Activated T-cell treated with anti-CD3 and anti-CD28 coated beads, Interleukin-2, amount 50 U/mL, for 48 hours (primary cell): ENCODE measurements around the gene ZNF513.
A peak's percentile ranks its signal among the peaks of the same experiment; 100 is the strongest.
"Not testable (repeated sequence)": the region's sequence is repeated elsewhere in the genome, so short reads cannot be mapped to it uniquely, and the experiment has no call there.

Source experiments
- DNase-seq, 2 experiments: peaks; one replicate each; pipeline ENCODE4 v3.0.0-alpha.2; 2020

The ZNF513 gene, protein sequence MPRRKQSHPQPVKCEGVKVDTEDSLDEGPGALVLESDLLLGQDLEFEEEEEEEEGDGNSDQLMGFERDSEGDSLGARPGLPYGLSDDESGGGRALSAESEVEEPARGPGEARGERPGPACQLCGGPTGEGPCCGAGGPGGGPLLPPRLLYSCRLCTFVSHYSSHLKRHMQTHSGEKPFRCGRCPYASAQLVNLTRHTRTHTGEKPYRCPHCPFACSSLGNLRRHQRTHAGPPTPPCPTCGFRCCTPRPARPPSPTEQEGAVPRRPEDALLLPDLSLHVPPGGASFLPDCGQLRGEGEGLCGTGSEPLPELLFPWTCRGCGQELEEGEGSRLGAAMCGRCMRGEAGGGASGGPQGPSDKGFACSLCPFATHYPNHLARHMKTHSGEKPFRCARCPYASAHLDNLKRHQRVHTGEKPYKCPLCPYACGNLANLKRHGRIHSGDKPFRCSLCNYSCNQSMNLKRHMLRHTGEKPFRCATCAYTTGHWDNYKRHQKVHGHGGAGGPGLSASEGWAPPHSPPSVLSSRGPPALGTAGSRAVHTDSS

DNA sequence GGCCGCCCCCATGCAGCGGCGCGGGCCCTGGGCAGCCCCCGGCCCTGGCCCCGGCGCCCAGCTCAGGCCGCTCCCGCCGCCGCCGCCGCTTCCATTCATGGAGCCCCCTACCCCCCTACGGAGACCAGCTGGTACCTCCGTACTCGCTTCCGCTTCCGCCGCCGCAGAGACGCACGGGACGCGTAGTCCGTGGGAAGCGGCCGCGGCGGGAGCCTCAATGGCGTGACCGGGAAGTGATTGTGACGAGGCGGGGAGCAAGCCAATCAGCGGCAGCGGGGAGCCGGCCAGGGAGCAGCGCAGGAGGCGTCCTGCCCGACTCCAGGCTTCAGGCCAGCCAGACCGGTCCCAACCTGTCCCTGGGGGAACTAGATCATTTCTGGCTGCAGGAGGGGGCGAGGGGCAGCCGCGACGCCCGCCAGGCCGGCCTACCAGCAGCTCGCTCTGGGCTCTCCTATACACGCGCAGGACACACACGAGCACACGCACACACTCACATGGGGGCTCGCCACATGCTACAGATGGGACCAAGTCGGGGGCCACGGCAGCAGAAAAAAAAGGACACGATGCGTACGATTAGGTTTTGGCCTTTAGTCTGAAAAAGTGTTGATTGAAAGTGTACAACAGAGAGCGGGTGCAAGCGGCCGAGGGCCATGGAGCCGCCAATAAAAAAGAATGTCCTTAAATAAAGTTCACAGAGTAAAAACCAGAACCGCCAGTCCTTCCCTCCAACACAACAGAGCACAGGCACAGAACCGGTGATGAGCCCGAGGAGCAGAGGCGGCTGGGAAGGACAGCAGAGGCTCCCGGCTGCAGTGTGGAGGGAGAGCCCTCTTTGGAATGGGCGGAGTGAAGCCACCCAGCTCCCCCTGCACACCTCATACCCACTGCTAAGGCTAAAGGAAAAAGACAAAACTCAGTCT, at the start of gene ZNF513:
TSS of gene ZNF513 (minus strand) at position 109 of the 920 bp plus-strand sequence. CDS start 208 bp downstream, outside the sequence.
- peak; percentile 92 to 94 for DNase-seq

DNA sequence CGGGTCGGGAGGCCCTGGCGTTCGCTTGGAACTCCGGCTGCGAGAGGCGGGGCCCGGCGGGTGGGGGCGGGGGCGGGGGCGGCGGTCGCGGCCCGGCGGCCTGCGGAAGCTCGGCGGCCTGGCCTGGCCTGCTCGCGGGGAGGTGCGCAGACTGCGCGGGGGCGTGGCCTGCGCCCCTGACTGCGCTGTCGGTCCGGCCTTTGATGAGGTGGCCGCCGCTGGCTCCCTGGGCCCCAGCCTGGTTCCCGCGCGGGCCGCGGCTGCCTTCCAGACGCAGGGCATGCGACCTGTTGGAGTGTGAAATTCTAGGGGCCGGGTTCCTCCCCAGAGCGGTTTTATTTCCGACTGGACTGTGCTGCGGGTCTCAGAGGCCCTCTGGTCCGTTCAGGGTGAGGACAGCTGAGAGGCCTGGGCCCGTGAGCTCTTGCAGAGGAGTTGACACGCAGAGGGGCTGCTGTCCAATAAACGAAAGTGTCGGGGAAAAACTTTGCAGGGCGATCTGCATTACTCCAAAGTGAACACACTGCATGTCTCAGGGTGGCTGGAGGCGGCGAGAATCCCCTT, 48.5 kb upstream of the ZNF513 start:
- DNase-seq, result peak; percentile 82 to 88

DNA sequence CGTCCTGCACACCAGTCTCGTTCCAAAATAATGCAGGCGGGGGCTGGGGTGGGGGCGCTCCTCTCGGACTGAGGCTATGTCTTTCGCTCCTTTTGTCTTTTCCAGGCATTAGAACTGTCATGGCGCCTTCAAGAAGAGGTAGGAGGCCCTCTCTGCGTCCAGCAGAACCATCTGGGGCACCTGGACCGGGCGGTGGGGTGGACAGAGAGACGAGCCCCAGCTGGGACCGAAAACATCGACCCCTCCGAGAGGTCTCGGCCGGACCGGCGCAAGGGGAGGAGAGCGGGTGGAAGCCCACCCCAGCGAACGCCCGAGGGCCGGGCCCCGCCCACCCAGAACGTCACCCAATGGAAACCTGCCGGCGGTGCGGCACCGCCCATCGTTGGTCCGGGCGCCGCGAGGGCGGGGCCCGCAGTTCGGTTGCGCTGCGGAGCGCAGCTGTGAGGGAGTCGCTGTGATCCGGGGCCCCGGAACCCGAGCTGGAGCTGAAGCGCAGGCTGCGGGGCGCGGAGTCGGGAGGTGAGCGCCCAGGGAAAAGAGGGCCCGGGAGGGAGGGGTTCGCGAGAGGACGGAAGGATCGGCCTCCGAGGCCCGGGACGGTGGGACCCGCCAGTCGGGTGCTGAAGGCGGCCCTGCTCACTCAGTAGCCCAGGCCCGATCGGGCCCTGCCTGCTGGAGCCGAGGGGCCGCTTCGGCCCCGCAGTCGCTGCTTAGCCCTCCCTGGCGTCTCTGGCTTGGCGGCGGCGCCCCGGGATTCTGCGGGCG, 47.9 kb upstream of the ZNF513 start, which contains the start of gene NRBP1:
TSS of gene NRBP1 (plus strand) at position 419 of the 765 bp plus-strand sequence. CDS start 4,643 bp downstream, outside the sequence.
- DNase-seq, result peak; percentile 96

DNA sequence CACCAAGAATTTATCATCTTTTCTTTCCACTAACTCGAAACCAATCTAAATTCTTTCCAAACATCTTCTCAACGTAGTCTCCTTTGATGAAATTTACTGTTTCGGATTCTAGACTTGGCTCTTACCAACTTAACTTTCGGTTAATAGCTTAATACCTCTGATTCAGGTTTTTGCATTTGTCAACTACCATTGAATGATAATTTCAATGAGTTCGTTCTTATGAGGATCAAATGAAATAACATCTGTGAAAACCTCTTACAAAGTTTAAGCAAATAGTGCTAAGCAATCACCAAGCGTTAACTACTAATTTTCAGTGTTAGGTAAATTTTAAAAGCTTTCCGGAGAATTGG, 47.3 kb upstream of the ZNF513 start:
- DNase-seq, result no peak

DNA sequence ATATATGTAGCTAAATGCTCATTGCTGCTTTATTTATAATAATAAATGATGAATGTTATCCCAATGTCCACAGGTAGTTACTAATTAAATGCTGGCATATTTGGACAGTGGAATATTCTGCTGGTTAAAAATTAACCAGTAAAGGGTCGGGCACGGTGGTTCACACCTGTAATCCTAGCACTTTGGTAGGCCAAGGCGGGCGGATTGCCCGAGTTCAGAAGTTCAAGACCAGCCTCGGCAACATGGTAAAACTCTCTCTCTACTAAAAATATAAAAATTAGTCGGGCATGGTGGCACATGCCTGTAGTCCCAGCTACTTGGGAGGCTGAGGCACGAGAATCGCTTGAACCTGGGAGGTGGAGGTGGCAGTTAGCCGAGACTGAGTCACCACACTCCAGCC, 44.5 kb upstream of the ZNF513 start:
- DNase-seq, result not testable (repeated sequence)

DNA sequence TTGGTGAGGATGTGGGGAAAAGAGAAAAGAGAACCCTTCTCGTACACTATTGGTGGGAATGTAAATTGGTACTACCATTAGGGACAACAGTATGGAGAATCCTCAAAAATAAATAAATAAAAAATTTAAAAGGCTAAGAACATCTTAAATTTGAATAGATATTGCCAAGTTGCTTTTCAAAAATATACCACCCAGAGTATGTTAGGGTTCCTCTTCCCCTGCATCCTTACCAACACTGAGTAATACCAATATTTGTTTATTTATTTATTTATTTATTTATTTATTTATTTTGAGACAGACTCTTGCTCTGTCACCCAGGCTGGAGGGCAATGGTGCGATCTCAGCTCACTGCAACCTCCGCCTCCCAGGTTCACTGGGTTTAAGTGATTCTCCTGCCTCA, 42.4 kb upstream of the ZNF513 start:
- no peak for DNase-seq

DNA sequence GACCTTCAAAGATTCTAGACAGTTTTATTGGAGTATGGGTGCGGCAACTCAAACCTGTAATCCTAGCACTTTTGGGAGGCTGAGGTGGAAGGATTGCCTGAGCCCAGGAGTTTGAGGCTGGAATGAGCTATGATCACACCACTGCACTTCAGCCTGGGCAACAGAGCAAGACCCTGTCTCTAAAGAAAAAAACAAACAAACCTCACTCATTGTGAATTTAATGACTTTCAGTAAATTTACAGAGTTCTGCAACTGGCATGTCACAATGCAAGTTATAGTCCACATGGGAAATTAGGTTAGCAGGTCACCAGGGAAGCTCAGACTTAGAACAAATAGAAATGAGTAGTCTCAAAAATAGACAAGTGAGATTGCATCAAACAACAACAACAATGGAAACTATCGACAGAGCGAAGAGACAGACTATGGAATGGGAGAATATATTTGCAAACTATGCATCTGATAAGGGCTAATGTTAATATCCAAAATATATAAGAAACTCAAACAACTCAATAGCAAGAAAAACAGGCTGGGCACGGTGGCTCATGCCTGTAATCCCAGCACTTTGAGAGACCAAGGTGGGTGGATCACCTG, 41.2 kb upstream of the ZNF513 start:
- DNase-seq, result no peak

DNA sequence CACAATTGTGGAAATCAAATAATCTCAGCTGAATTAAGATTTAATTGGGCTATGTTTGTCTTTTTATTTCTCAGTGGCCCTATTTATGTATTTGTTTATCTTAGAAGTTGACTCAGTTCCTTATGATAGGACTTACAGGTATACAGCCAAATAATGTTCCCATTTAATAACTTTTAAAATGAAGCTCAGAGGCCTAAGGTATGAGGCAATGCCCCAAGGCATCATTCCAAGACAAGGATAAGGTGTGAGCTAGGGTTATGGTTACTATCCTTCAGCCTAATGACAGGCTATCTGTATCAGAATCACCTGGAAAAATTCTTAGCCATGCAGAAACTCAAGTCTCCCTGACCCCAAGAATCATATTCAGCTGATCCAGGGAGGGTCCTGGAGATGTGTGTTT, 40.5 kb upstream of the ZNF513 start:
- DNase-seq, result no peak

DNA sequence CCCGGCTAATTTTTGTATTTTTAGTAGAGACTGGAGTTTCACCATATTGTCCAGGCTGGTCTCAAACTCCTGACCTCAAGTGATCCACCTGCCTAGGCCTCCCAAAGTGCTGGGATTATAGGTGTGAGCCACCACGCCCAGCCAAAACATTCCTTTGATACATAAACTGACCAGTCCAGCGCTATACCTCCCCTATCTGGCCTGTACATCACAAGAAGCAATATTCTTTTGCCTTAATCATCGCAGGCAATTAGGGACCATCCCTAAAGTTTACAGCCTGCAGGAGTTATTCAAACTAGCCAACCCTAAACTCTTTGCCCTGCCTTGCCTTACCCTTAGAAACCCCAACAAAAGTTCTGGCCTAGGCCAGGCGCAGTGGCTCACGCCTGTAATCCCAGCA, 35.6 kb upstream of the ZNF513 start:
- DNase-seq, result no peak

DNA sequence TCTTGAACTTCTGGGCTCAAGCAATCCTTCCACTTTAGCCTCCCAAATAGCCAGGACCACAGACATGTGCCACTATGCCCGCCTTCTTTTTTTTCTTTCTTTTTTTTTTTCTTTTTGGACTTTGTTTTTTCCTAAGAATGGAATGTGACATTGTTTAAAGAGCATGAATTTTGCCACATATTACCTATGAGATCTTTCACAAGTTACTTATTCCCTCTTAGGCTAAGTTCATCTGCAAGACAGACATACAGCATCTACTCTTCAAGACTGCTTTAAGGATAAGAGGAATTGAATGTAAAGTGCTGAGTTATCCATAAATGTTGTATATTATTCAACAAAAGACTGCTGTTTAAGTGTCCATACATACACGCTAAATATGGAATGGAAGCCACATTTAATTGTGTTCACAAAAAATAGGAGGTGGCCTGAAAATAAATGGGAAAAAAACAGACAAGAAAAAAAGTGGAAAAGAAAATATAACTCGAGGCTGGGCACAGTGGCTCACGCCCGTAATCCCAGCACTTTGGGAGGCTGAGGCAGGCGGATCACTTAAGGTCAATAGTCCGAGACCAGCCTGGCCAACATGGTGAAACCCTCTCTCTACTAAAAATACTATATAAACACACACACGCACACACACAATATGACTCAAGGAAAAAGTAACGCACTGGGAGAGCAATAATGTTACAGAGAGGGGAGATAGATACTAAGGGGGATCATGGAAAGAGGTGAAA, 32.1 kb upstream of the ZNF513 start:
- DNase-seq, result no peak

DNA sequence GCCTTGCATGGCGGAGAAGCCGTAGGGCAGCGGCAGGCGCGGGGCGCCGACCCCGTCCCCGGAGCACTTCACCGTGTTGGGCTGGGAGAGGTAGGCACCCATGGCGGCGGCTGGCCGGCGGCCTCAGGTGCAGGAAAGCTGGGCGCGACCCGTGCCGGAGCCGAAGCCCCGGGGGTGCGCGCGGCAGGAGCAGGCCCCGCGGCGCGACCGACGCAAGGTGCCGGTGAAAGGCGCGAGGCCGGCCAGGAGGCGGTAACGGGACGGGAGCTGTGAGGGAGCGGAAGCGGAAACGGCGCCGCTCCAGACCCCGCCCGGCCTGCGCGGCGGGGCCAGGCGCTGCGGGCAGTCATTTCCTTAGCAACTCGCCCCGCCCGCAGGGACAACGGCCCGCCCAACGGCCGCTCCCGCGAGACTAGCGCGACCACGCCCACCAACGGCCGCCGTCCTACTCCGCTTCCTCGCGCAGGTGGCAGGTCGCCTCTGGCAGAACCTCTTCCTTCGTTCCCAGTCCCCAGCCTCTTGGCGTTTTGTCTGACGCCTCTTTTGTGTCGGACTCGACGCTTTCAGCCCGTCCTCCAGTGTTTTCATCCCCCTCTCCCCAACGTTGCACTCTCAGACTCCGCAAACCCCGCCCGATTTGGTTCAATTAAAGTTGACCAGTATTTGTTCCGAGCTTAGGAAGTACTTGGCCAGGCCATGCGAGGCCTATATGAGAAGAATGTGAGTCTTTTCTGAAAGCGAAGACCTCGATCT, 29.0 kb upstream of the ZNF513 start, which contains the start of gene PPM1G:
TSS of gene PPM1G (minus strand) at position 271 of the 753 bp plus-strand sequence. CDS start at position 102, 169 bp downstream.
- DNase-seq, result peak; percentile 98 to 99

DNA sequence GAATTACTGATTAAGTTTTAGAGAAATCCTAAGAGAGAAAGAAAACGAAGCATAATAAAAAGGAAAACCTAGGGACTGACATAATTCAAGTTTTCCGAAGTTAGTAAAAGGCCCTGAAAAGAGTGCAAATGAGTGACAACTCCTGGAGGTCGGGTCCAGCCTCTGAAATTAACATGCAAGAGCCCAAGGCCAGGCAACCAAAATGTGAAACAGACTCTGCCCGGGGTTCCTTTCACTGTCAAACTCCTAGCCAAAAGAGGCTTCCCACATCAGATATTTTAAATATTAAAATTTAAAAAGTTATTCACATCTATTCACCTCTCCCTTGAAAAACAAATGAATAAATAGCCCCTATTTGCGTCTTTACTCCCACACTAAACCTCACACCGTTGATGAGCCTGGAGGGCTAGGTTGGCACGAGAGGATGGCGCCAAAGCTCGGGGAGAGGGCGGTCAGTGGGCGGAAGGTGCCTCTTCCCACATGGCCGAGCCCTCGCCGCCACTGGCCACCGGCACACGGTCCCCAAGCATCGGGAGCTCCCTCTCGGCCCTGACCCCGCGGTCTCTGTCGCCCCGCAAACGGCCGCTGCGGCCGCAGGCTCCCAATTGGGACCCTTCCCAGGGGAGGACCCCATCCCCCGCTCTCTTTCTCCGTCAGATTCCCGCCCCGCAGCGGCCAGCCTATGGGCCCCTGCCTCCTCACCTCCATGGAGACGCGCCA, 28.2 kb upstream of the ZNF513 start:
- no peak for DNase-seq

DNA sequence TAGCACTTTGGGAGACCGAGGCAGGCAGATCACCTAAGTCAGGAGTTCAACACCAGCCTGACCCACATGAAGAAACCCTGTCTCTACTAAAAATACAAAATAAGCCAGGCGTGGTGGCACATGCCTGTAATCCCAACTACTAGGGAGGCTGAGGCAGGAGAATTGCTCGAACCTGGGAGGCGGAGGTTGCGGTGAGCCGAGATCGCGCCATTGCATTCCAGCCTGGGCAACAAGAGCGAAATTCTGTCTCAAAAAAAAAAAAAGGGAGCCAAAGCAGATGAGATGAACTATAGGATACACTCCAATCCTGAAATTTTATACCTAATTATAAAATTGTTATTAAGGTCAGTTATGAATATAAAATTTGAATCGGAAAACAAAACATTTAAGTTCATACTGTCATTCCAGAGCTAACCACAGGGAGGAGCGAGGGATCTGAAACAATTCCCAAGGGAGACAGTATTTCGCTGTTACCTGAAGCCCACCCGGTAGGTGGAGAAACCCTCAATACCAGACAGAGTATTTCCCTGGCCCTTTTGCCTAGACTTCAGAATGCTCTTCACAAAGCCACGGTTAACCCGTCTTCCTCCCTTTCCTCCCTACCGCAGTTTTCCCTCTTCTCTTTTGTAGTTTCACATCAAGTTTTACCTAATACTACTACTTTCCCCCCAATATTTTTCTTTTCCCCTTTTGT, 27.4 kb upstream of the ZNF513 start:
- DNase-seq, result no peak

DNA sequence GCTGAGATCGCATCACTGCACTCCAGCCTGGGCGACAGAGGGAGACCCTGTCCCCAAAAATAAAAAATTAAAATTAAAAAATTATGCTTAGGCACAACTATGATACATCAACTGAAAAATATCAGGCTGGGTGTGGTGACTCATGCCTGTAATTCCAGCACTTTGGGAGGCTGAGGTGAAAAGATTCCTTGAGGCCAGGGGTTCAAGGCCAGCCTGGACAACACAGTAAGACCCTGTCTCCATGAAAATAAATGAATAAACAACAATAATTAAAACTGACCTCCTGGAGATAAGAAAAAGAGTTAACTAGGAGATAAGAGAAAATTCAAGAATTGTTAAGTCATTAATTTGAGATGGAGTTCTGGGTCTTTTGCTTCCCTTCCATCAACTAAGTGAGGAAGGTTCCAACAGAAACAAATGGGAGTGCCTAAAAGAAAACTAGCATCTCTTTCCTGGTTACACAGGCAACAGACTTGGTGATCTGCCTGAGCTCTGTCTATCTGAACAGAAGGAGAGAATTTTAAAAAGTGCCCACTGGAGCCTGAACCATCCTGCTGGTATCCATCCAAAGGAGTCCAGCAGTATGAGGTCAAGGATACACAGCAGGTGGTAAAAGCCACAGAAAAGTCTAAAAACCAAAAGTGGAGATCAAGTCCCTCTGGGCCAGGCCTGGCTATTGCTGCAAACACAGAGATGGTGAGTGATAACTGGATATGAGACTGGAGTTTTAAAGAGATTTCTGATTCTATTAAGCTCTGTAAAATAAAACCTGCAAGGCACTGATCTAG, 20.0 kb upstream of the ZNF513 start:
- no peak for DNase-seq

DNA sequence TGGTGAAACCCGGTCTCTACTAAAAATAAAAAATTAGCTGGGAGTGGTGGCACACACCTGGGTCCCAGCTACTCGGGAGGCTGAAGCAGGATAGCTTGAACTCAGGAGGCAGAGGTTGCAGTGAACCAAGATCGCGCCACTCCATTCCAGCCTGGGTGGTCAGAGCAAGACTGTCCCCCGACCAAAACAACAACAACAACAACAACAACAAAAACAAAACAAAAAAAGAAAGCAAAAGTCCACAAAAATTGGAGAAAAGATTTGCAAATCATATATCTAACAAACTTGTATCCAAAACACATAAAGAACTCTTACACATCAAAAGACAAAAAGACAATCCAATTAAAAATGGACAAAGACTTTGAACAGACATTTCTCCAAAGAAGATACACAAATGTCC, 18.4 kb upstream of the ZNF513 start:
- DNase-seq, result no peak

DNA sequence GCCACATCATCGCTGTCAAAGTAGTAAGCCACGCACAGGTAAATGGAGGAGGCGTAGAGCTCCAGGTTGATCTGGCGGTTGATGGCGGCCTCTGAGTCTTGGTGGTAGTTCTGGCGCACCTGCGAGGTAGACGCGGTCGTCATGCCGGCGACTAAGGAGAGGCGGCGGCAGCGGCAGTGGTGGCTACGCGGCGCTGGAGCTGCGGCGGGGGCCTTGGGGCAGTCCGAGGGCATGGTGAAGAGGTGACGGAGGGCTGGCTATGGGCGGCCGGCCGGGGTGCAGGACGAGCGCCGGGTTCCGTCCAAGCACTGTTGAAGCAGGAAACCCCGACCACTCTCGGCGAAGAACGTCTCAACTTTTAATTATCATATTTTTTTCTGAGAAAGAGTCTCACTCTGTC, 12.7 kb upstream of the ZNF513 start:
- no peak for DNase-seq

DNA sequence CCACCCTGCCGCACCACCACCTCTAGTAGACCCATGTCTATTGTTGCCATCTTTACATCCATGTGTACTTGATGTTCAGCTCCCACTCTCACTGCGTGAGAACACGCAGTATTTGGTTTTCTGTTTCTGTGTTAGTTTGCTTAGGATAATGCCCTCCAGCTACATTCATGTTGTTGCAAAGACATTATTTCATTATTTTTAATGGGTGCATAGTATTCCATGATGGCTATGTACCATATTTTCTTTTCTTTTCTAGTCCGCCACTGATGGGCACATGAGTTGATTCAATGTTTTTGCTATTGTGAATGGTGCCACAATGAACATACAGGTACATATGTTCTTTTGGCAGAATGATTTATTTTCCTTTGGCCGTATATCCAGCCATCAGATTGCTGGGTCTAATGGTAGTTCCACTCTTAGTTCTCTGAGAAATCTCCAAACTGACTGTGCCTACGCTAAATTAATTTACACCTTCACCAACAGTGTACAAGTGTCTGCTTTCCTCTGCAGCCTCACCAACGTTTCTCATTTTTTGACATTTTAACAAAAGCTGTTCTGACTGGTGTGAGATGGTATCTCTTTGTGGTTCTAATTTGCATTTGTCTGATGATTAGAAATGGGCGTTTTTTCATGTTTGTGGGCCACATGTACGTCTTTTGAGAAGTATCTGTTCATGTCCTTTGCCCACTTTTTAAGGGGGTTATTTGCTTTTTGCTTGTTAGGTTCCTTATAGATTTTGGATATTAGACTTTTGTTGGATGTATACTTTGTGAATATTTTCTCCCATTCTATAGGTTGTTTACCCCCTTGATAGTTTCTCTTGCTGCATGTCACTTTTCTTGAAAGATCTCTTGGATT, 10.5 kb upstream of the ZNF513 start:
- DNase-seq, result no peak
